Urinary bladder (tissue), 4 donors: ENCODE data around the gene NUDT3. TPM values are rescaled to one million over a fixed set of nuclear protein-coding genes. Genes with fewer than 3 reads are reported as not detected.
"Not testable (repeated sequence)": the region's sequence is repeated elsewhere in the genome, so short reads cannot be mapped to it uniquely, and the experiment has no call there.

ENCODE experiments used
- DNase-seq: peaks from one replicate; pipeline ENCODE4 v3.0.0-alpha.2; 2015; ENCODE audit errors: extremely low spot score
- H3K27ac ChIP-seq: one replicate; pipeline ENCODE4 v1.5.1; 2013; ENCODE audit warnings: low read depth, mild to moderate bottlenecking, moderate library complexity
- H3K36me3 ChIP-seq: one replicate; pipeline ENCODE4 v1.6.1; 2013; ENCODE audit warnings: mild to moderate bottlenecking, moderate library complexity; ENCODE audit not compliant: insufficient read depth
- H3K4me1 ChIP-seq: one replicate; pipeline ENCODE4 v1.6.1; 2013; ENCODE audit warnings: mild to moderate bottlenecking, moderate library complexity; ENCODE audit not compliant: insufficient read depth
- H3K4me3 ChIP-seq: one replicate; pipeline ENCODE4 v1.5.1; 2013; ENCODE audit warnings: low read depth, low read length
- WGBS: extraction: QIAGEN DNeasy Blood & Tissue Kit; methylation state at CpG from one replicate; pipeline ENCODE4 v1.1.7; 2013; 5-methylcytosine and 5-hydroxymethylcytosine counted together
- polyA plus RNA-seq: library from polyadenylated mRNA; stranded (reverse); fragments of 200-250 nt; gene quantifications from one replicate; pipeline ENCODE4 v1.2.3, GENCODE V29; 2013
- total RNA-seq: library from RNA; depleted of rRNA; stranded (reverse); fragments of >200 nt; gene quantifications from one replicate; pipeline ENCODE4 v1.2.3, GENCODE V29; 2014
- donor health status: healthy with polysubstance abuse.
- donor health status: healthy.

NUDT3 gene
- total and polyA plus RNA-seq, 2 donors = 20.7 to 43.9 TPM

DNA sequence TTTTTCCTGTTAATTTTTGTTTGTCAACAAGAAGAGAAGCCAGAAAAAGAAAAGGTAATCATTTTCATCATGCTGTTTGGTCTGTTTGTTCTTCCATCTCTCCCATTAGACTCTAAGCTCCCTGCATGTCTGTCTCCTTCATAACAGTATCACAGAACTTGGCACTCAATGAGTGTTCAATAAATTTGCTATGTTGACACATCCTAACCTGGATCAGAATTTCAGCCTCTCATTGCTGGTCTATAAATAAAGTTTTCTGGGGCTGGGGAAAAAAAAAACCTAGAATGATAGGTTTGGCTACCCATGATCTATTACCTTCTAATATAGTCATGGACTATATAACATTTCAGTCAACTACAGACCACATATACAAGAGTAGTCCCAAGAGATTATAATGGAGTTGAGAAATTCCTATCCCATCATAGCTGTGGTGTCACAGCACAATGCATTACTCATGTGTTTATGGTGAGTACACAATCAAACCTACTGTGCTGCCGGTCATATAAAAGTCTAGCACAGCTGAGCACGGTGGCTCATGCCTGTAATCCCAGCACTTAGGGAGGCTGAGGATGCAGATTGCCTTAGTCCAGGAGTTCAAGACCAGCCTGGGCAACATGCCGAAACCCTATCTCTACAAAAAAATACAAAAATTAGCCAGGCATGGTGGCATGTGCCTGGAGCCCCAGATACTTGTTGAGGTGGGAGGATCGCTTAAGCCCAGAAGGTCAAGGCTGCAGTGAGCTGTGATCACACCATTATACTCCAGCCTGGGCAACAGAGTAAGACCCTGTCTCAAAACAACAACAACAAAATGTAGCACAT is 5.9 kb downstream of the NUDT3 start:
- WGBS = 70% methylated on average over 4 of the region's 4 CpGs
- H3K4me1 ChIP-seq = no peaks in the 10 kb centered on the region
- H3K27ac ChIP-seq = no peak overlapping the region
- H3K36me3 ChIP-seq = no peaks in the 10 kb centered on the region
- no peak for DNase-seq
- no peak overlapping the region for H3K4me3 ChIP-seq

- no peak for DNase-seq
- 92% methylated on average over 3 of the region's 3 CpGs for WGBS
- H3K4me1 ChIP-seq = no peaks in the 10 kb centered on the region
- H3K27ac ChIP-seq = peak overlapping the region; percentile 32
- H3K36me3 ChIP-seq = no peaks in the 10 kb centered on the region
- H3K4me3 ChIP-seq = no peak overlapping the region
Observed at GRCh38 chr6:34385793-34386195, 6.7 kb downstream of the NUDT3 start.

DNA sequence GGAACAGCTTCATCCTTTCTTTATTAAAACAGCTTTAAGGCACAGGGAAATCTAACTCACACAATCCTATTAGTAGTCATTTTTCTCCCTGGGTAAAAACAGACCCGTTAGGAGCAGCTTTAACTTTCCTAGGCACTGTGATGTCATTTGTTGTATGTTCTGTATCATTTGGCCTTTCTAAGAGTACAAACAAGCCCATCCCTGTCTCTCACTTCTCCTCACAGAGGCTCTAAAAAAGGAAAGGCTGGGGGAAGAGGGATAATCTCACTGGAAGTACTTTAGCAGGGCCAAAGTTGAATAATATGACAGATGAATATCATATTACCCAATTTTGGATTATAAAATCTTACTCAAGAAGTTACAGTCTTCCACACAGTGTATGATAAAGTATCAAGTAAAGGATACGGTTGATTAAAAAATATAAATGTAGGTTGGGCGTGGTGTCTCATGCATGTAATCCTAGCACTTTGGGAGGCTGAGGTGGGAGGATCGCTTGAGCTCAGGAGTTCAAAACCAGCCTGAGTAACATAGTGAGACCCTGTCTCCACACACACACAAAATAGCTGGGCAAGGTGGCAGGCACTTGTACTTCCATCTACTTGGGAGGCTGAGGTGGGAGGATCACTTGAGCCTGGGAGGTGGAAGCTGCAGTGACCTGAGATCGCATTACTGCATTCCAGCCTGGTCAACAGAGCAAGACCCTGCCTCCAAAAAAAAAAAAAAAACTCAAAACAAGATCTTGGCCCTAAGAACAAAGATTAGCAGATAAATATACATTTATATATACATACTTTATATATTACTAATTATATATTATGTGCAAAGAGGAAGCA is 7.9 kb downstream of the NUDT3 start:
- no peak for DNase-seq
- 76% methylated on average over 5 of the region's 5 CpGs for WGBS
- Histone ChIP-seq H3K27ac (no peak overlapping the region), H3K4me3 (no peak overlapping the region), H3K4me1 (no peaks in the 10 kb centered on the region), H3K36me3 (no peaks in the 10 kb centered on the region)

DNA sequence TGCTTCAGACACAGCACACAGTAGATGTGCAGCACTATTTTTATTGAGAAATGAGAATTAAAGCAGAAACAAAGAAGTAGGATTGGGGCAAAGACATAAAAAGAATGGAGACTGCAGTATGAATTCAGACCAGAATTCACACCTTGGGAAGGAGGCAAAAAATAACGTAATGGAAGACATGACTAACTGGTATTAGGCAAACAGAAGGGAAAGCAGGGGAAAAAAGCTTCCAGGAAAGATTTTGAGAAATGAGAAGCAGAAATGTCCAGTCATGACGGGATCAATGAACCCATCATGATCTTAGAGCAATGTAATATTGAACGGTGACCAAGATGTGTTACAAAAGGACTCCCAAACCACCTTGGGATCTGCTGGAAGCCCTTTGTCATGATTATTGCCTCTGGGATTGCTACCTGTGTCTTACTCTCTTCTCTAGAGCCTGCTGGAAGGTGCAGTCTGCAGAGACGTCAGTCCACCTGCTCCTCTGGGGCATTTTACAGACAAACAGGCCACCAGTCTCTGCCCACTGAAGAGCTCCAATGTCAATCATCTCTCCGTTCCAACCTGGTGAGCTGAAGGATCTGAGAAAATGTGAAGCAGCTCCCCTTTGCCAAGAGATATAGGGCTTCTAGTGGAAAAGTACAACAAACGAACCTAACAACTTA is 8.7 kb downstream of the NUDT3 start:
- WGBS = 58% methylated on average over 6 of the region's 6 CpGs
- DNase-seq = no peak
- no peaks in the 10 kb centered on the region for H3K4me1 ChIP-seq

DNA sequence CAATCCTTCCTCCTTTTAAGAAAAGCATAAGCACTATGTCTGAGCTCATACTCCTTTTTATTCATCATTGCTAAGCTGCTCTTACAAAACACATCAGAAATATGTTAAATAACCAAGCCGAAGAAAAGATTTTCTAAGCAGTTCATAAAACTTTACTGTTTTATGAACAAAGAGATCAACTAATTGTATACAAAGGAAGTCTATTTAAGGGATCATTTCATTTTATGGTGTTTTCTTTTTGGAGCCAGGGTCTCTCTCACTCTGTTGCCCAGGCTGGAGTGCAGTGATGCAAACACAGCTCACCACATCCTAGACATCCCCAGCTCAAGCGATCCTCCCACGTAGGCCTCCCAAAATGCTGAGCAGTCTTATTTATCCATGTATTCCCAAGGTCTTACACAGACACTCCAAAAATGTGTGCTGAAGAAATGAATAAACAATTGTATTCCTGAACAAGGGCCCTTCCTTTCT is 9.3 kb downstream of the NUDT3 start:
- Histone ChIP-seq H3K4me3 (no peak overlapping the region), H3K27ac (no peak overlapping the region), H3K4me1 (no peaks in the 10 kb centered on the region), H3K36me3 (no peaks in the 10 kb centered on the region)
- 26% methylated on average over 3 of the region's 3 CpGs for WGBS
- peak; percentile 23 for DNase-seq

More for the DNA sequence above, 8.7 kb downstream of the NUDT3 start:
- H3K4me3 ChIP-seq = no peak overlapping the region
- no peak overlapping the region for H3K27ac ChIP-seq
- no peaks in the 10 kb centered on the region for H3K36me3 ChIP-seq

DNA sequence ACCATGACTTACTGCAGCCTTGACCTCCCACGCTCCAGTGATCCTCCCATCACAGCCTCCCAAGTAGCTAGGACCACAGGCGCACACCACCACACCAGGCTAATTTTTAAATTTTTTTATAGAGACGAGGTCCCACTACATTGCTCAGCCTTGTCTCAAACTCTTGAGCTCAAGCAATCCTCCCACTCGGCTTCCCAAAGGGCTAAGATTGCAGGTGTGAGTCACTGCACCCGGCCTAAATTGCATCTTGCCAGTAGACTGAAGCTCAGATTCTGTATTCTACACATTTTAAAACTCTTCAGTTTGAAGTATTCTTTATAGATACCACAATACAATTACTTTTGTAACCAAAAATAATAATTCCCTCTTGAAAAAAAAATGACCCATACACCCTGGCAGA is 11.4 kb downstream of the NUDT3 start:
- 94% methylated on average over 5 of the region's 5 CpGs for WGBS
- Histone ChIP-seq H3K36me3 (no peaks in the 10 kb centered on the region), H3K27ac (no peak overlapping the region), H3K4me3 (no peak overlapping the region), H3K4me1 (no peaks in the 10 kb centered on the region)
- DNase-seq = no peak

- no peak for DNase-seq
- Histone ChIP-seq H3K4me3 (no peak overlapping the region), H3K27ac (no peak overlapping the region), H3K4me1 (no peaks in the 10 kb centered on the region), H3K36me3 (no peaks in the 10 kb centered on the region)
- 94% methylated on average over 2 of the region's 2 CpGs for WGBS
Observed at GRCh38 chr6:34378470-34378869, 14.0 kb downstream of the NUDT3 start.

- no peaks in the 10 kb centered on the region for H3K36me3 ChIP-seq
- WGBS = over 99% methylated on average over 5 of the region's 5 CpGs
- no peaks in the 10 kb centered on the region for H3K4me1 ChIP-seq
- no peak overlapping the region for H3K4me3 ChIP-seq
- H3K27ac ChIP-seq = no peak overlapping the region
- no peak for DNase-seq
Observed at GRCh38 chr6:34377984-34378383, 14.5 kb downstream of the NUDT3 start.

DNA sequence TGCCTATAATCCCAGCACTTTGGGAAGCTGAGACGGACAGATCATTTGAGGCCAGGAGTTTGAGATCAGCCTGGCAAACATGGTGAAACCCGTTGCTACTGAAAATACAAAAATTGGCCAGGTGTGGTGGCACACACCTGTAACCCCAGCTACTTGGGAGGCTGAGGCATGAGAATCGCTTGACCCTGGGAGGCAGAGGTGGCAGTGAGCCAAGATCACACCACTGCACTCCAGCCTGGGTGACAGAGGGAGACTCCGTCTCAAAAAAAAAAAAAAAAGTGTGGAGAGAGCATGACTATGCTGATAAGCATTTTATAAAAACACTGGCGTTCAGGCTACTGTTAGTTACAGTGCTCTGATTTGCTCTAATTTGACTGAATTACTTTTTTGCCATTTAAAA is 14.9 kb downstream of the NUDT3 start:
- H3K27ac ChIP-seq, H3K36me3 ChIP-seq, H3K4me3 ChIP-seq, DNase-seq, H3K4me1 ChIP-seq: not testable (repeated sequence)
- 93% methylated on average over 5 of the region's 5 CpGs for WGBS

DNA sequence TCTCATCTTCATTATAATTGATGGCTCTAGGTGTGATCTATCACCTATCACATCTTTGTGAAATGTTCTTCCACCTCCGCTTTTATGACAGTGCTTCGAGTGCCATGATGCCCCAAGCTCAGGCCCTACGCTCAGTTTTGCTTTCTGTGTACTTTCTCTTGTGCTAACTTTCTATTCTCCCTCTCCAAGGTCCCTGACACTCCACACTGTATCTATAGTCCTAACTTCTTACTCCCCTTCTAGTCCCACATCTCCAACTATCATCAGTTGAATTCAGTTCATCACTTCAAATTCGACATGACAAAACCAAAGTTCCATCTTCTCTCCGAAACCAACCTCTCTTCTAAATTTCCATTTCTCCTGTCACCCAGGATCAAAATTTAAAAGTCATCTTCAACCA is 16.6 kb downstream of the NUDT3 start:
- H3K4me1 ChIP-seq = no peaks in the 10 kb centered on the region
- WGBS = 97% methylated on average over 5 of the region's 5 CpGs
- no peaks in the 10 kb centered on the region for H3K36me3 ChIP-seq
- H3K4me3 ChIP-seq = no peak overlapping the region
- DNase-seq = no peak
- H3K27ac ChIP-seq = no peak overlapping the region

- H3K36me3 ChIP-seq = no peaks in the 10 kb centered on the region
- no peak overlapping the region for H3K4me3 ChIP-seq
- DNase-seq = no peak
- no peaks in the 10 kb centered on the region for H3K4me1 ChIP-seq
- WGBS = 55% methylated on average over 4 of the region's 4 CpGs
- peak overlapping the region; percentile 10 for H3K27ac ChIP-seq
Observed at GRCh38 chr6:34374508-34374907, 18.0 kb downstream of the NUDT3 start.

DNA sequence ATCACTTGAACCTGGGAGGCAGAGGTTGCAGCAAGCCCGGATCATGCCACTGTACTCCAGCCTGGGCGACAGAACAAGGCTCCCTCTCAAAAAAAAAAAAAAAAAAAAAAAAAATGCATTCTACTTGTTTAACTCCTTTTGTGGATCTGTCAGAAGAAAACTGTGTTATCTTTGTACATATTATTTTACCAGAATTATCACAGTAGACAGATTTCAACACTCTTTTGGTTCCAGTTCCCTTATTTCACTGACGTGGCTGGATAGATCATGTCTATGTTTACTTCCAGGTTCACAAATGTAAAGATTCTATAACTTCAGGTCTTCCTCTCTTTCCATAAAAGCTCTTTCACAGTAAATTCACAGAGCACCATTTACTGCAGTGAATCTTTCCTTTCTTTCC is 18.4 kb downstream of the NUDT3 start:
- Histone ChIP-seq H3K27ac (no peak overlapping the region), H3K4me1 (no peaks in the 10 kb centered on the region), H3K36me3 (no peaks in the 10 kb centered on the region), H3K4me3 (no peak overlapping the region)
- no peak for DNase-seq
- WGBS = 63% methylated on average over 3 of the region's 3 CpGs

GRCh38 chr6:34373511-34373910 is 19.0 kb downstream of the NUDT3 start:
- DNase-seq = no peak
- Histone ChIP-seq H3K4me3 (no peak overlapping the region), H3K36me3 (no peaks in the 10 kb centered on the region), H3K4me1 (no peaks in the 10 kb centered on the region), H3K27ac (no peak overlapping the region)
- WGBS = 91% methylated on average over 5 of the region's 5 CpGs
